ENCODE results near the gene MAX.
"Not testable (repeated sequence)": the region's sequence is repeated elsewhere in the genome, so short reads cannot be mapped to it uniquely, and the experiment has no call there.

The MAX gene

GRCh38 chr14:65104791-65105190 lies 2.5 kb upstream of the MAX start:
- no peak for DNase-seq (ENCODE audit: low read depth)

DNA sequence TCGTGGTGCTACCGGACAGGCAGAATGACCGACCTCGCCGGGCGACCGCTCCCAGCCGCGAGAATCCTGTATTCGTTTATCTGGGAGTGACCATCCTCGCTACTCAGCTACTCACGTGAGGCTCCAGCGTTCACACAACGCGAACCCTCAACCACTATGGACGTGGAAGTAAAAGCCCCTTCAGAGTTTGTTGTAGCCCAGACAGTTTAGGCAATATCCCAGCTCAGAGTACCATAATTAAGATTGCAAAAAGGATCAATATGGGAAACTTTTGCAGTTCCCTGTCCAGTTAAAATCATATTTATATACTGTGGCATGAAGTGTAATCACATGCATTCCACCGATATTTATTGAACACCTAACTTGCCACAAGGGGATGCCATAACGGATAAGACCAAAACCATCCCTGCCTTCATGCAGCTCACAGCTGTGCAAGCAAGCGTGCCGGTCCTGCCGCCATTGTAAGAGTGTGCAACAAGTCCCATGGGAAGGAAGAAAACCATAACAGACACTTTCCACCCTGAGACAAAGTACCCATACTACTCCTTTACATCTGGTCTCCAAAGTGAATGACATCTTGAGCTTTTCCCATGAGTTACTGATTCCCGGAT lies 938 bp upstream of the MAX start:
- no peak for DNase-seq (ENCODE audit: low read depth)

GRCh38 chr14:65101631-65102440 lies 481 bp downstream of the MAX start:
- DNase-seq (ENCODE audit: low read depth): no peak

- no peak for DNase-seq (ENCODE audit: low read depth)
These were observed 1.3 kb downstream of the MAX start for GRCh38 chr14:65100922-65101541.

DNA sequence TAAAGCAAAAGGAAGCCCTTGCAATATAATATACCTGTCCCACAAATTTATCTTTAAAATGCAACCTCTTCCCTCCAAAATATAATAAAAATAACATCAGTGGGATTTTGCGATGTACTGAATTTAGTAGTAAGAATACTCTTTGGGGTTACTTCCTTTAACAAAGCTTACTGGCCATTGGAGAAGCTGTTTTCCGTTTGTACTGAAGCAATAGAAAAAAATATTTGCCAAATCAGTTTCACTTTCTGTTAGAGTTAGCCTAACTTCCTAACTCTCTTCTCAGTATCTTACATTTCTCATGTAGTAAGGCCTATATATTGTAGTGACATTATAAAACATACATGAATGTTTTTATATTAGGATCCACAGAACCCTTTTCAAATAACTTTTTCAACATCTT lies 3.7 kb downstream of the MAX start:
- peak; percentile 38 for DNase-seq (ENCODE audit: low read depth)

GRCh38 chr14:65096323-65097089 lies 5.8 kb downstream of the MAX start:
- peak; percentile 33 for DNase-seq (ENCODE audit: low read depth)

GRCh38 chr14:65095633-65096205 lies 6.6 kb downstream of the MAX start:
- DNase-seq (ENCODE audit: low read depth): peak; percentile 87

- DNase-seq (ENCODE audit: low read depth): no peak
These were observed 10.0 kb downstream of the MAX start for GRCh38 chr14:65092349-65092748.

GRCh38 chr14:65087835-65088234 lies 14.5 kb downstream of the MAX start:
- not testable (repeated sequence) for DNase-seq (ENCODE audit: low read depth)

DNA sequence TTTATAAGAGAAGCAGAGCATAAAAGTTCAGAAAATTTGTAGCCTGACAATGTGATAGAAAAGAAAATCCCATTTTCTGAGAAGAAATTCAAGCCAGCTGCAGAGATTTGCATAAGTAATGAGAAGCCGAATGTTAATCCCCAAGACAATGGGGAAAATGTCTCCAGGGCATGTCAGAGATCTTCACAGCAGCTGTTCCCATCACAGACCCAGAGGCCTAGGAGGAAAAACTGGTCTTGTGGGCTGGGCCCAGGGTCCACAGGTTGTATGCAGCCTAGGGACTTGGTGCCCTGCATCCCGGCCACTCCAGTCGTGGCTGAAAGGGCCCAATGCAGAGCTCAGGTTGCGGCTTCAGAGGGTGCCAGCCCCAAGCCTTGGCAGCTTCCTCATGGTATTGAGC lies 15.6 kb downstream of the MAX start:
- DNase-seq (ENCODE audit: low read depth): not testable (repeated sequence)

- DNase-seq (ENCODE audit: low read depth): no peak
These were observed 17.5 kb downstream of the MAX start for GRCh38 chr14:65084554-65085505.

- no peak for DNase-seq (ENCODE audit: low read depth)
These were observed 19.4 kb downstream of the MAX start for GRCh38 chr14:65082930-65083329.

DNA sequence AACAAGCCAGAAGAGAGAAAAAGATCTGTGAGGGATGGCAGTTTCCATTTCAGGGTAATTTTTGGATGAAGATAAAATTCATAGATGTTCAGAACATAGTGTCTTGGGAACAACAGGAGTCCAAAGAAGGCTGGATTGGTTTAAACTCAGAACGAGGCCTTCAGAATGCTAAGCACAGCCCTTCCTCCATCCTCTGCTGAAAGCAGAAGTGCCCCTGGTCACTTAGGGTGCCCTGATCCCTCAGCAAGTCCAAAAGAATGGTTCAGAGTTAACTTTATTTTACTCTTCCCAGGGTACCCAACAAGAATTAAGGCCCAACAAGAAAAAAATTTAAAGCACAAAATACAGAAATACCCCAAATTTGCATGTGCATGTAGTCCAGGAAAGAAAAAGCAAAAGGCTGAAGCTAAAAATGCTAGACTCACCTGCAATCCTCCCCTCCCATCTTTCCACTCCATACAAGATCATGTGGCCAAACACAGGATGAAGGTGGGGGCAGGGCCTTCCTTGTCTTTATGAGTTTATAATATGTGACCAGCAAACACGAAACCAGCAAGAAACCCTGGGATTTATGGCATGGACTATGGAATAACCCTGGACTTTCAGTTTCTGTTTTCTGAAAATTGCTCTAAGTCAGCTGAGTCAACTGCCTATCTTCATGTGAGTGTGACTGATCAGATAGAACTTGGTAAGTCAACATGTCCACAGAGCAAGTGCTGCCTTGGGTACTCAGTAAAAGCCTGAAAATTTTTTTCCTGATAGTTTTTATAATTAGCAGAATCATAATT lies 21.2 kb downstream of the MAX start:
- peak; percentile 10 for DNase-seq (ENCODE audit: low read depth)

DNA sequence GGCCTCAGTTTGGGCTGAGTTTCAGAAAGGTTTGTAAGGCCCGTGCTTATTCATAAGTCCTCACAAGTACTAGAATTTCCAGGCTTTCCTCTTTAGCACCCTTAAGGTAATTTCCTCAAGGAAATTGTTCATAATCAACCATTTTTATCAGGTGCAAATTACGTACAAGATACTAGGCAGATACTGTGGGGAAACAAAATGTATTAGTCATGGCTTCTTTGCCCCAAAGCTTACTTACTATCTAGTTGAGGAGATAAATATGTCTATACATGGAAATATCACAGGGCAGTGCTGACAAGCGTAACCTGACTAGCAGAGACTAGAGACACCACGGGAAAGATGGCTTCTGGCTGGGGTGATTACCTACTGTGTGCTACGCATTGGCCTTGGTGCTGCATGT lies 22.5 kb downstream of the MAX start:
- no peak for DNase-seq (ENCODE audit: low read depth)

GRCh38 chr14:65079201-65079600 lies 23.1 kb downstream of the MAX start:
- DNase-seq (ENCODE audit: low read depth): no peak

DNA sequence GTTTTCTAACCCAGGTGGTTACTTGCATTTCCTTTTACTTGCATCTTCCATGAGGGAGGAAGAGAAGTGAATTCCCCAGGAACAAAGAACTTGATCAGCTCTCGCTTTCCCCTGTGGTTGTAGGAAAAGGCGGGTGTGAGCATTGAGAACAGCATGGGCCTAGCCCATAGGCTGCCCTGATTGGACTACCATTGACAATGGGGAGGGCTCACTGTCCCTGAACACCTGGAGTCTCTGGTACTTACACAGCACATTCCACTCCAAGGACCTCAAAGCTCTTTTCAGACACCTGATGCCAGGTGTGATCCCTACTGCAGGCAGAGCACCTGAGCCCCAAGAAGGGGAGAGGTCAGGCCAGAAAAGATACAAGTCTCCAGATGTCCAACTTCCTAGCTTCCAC lies 25.0 kb downstream of the MAX start:
- no peak for DNase-seq (ENCODE audit: low read depth)

DNA sequence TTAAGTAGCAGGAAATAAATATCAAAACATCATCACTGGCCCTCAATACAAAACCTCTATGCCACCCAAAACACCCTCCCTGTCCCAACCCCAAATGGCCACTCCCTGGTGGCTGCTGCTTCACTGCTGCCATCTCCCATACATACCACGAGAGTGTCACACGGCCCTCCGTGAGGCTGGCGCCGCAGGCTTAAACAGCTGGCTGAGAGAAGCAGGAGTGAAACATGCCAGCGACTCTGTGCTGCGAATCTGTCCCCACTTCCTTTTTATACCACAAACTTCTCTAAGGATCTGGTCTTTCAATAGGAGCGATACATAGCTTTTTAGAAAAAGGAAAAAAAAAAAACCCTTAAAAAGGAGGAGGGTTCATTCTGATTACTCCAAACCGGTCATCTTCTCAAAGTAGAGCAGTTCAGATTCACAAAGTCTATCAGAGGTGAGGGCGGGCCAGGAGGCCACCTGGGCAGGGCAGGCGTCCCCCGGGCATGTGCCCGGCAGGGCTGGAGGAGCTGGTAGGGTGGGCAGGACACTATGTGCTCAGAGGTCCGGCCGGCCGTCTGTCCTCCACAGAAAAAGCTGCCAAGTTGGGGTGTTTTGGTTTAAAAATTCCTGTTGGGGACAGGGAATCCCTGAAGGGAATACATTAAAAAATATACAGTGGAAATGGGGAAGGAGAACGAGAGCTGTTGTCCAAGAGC lies 26.5 kb downstream of the MAX start:
- DNase-seq (ENCODE audit: low read depth): no peak

GRCh38 chr14:65074449-65075150 lies 27.7 kb downstream of the MAX start:
- DNase-seq (ENCODE audit: low read depth): no peak
